ENCODE results near the gene FAM83C.
A peak's percentile ranks its signal among the peaks of the same experiment; 100 is the strongest.

Gene FAM83C

GRCh38 chr20:35305682-35306556 is 13.7 kb upstream of the FAM83C start:
- TF ChIP-seq, protein P1, sequence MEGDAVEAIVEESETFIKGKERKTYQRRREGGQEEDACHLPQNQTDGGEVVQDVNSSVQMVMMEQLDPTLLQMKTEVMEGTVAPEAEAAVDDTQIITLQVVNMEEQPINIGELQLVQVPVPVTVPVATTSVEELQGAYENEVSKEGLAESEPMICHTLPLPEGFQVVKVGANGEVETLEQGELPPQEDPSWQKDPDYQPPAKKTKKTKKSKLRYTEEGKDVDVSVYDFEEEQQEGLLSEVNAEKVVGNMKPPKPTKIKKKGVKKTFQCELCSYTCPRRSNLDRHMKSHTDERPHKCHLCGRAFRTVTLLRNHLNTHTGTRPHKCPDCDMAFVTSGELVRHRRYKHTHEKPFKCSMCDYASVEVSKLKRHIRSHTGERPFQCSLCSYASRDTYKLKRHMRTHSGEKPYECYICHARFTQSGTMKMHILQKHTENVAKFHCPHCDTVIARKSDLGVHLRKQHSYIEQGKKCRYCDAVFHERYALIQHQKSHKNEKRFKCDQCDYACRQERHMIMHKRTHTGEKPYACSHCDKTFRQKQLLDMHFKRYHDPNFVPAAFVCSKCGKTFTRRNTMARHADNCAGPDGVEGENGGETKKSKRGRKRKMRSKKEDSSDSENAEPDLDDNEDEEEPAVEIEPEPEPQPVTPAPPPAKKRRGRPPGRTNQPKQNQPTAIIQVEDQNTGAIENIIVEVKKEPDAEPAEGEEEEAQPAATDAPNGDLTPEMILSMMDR (IDR thresholded peaks at IDR 0.05; ENCODE audit: low read length) = no peak
- TF ChIP-seq EZH2phosphoT487 (IDR thresholded peaks at IDR 0.05; ENCODE audit: low read length) (no peak), EZH2 (optimal IDR thresholded peaks at IDR 0.05; ENCODE audit: low read depth, low read length) (no peak)
- no peak overlapping the region for H3K4me3 ChIP-seq (ENCODE audit: low read length)
- no peak overlapping the region for H3K27ac ChIP-seq (ENCODE audit: low read length)
- H3K9ac ChIP-seq (ENCODE audit: low read length) = no peak overlapping the region
- no peaks in the 10 kb centered on the region for H3K27me3 ChIP-seq (replicated peaks; ENCODE audit: insufficient read depth, low read length)
- H3K36me3 ChIP-seq (replicated peaks; ENCODE audit: insufficient read depth, low read length) = no peaks in the 10 kb centered on the region
- no peak overlapping the region for H2AFZ ChIP-seq (ENCODE audit: low read length)
- no peaks in the 10 kb centered on the region for H3K79me2 ChIP-seq (ENCODE audit: low read length)
- no peak for DNase-seq
- no peaks in the 10 kb centered on the region for H3F3A ChIP-seq (ENCODE audit: insufficient read depth, low read length)
- H3K9me2 ChIP-seq (replicated peaks; ENCODE audit: insufficient read depth, low read length) = no peaks in the 10 kb centered on the region
- no peaks in the 10 kb centered on the region for H3K9me3 ChIP-seq (replicated peaks; ENCODE audit: insufficient read depth, low read length)
- no peak overlapping the region for H3K4me2 ChIP-seq (ENCODE audit: low read depth, low read length)
- no peaks in the 10 kb centered on the region; the same call in 1 of the 2 replicates for H3K4me1 ChIP-seq (ENCODE audit: low read length)
- no peaks in the 10 kb centered on the region for H4K20me1 ChIP-seq (ENCODE audit: insufficient read depth, low read length)

GRCh38 chr20:35304956-35305355 is 12.7 kb upstream of the FAM83C start:
- no peaks in the 10 kb centered on the region for H3K9me2 ChIP-seq (replicated peaks; ENCODE audit: insufficient read depth, low read length)
- H3K36me3 ChIP-seq (replicated peaks; ENCODE audit: insufficient read depth, low read length) = no peaks in the 10 kb centered on the region
- no peak overlapping the region for H3K9ac ChIP-seq (ENCODE audit: low read length)
- no peaks in the 10 kb centered on the region for H4K20me1 ChIP-seq (ENCODE audit: insufficient read depth, low read length)
- no peaks in the 10 kb centered on the region for H3K27me3 ChIP-seq (replicated peaks; ENCODE audit: insufficient read depth, low read length)
- no peak overlapping the region for H2AFZ ChIP-seq (ENCODE audit: low read length)
- no peaks in the 10 kb centered on the region for H3F3A ChIP-seq (ENCODE audit: insufficient read depth, low read length)
- no peak overlapping the region for H3K4me3 ChIP-seq (ENCODE audit: low read length)
- TF ChIP-seq EZH2phosphoT487 (IDR thresholded peaks at IDR 0.05; ENCODE audit: low read length) (no peak), EZH2 (optimal IDR thresholded peaks at IDR 0.05; ENCODE audit: low read depth, low read length) (no peak)
- TF ChIP-seq, protein P1 (IDR thresholded peaks at IDR 0.05; ENCODE audit: low read length) = no peak
- no peak for DNase-seq
- no peak overlapping the region for H3K27ac ChIP-seq (ENCODE audit: low read length)
- no peaks in the 10 kb centered on the region; the same call in 1 of the 2 replicates for H3K4me1 ChIP-seq (ENCODE audit: low read length)
- H3K9me3 ChIP-seq (replicated peaks; ENCODE audit: insufficient read depth, low read length) = no peaks in the 10 kb centered on the region
- H3K79me2 ChIP-seq (ENCODE audit: low read length) = no peaks in the 10 kb centered on the region
- H3K4me2 ChIP-seq (ENCODE audit: low read depth, low read length) = no peak overlapping the region

- Histone ChIP-seq H3K9me3 (replicated peaks; ENCODE audit: insufficient read depth, low read length) (no peaks in the 10 kb centered on the region), H3K4me2 (ENCODE audit: low read depth, low read length) (peak overlapping the region; percentile 29; the same call in 1 of the 2 replicates), H3K9me2 (replicated peaks; ENCODE audit: insufficient read depth, low read length) (no peaks in the 10 kb centered on the region), H3K27ac (ENCODE audit: low read length) (no peak overlapping the region), H3K27me3 (replicated peaks; ENCODE audit: insufficient read depth, low read length) (no peaks in the 10 kb centered on the region), H3K4me3 (ENCODE audit: low read length) (no peak overlapping the region), H3K4me1 (ENCODE audit: low read length) (no peaks in the 10 kb centered on the region; the same call in 1 of the 2 replicates), H2AFZ (ENCODE audit: low read length) (peak overlapping the region; percentile 34), H4K20me1 (ENCODE audit: insufficient read depth, low read length) (no peaks in the 10 kb centered on the region), H3K36me3 (replicated peaks; ENCODE audit: insufficient read depth, low read length) (no peaks in the 10 kb centered on the region), H3K9ac (ENCODE audit: low read length) (no peak overlapping the region), H3F3A (ENCODE audit: insufficient read depth, low read length) (no peaks in the 10 kb centered on the region), H3K79me2 (ENCODE audit: low read length) (no peaks in the 10 kb centered on the region)
- DNase-seq = peak; percentile 84
- no peak for TF ChIP-seq EZH2 (optimal IDR thresholded peaks at IDR 0.05; ENCODE audit: low read depth, low read length)
- TF ChIP-seq, protein P1 (IDR thresholded peaks at IDR 0.05; ENCODE audit: low read length) = peak; percentile 97
- TF ChIP-seq EZH2phosphoT487 (IDR thresholded peaks at IDR 0.05; ENCODE audit: low read length) = no peak
Measured at GRCh38 chr20:35303735-35304491, 11.7 kb upstream of the FAM83C start.

Data from MM.1S (cell line).